Activated CD4-positive, CD25-positive, alpha-beta regulatory T cell treated with anti-CD3 and anti-CD28 coated beads, Interleukin-2, amount 50 U/mL, for 16 hours (primary cell): ENCODE data around the gene ALDH3A1.

Experiments
- DNase-seq: peaks from one replicate; pipeline ENCODE4 v3.0.0-alpha.2; 2020; ENCODE audit warnings: low read depth, low spot score

The ALDH3A1 gene

GRCh38 chr17:19759568-19760549, 11.8 kb upstream of the ALDH3A1 start:
- DNase-seq = no peak

GRCh38 chr17:19757536-19758180, 9.6 kb upstream of the ALDH3A1 start:
- DNase-seq = no peak

- DNase-seq = no peak
Observed at GRCh38 chr17:19756546-19756945, 8.4 kb upstream of the ALDH3A1 start.

GRCh38 chr17:19755821-19756510, 7.9 kb upstream of the ALDH3A1 start:
- DNase-seq = no peak

- DNase-seq = no peak
Observed at GRCh38 chr17:19755392-19755791, 7.3 kb upstream of the ALDH3A1 start.

- no peak for DNase-seq
Observed at GRCh38 chr17:19753661-19754463, 5.8 kb upstream of the ALDH3A1 start.

- no peak for DNase-seq
Observed at GRCh38 chr17:19753051-19753509, 5.0 kb upstream of the ALDH3A1 start.

GRCh38 chr17:19752216-19753050, 4.3 kb upstream of the ALDH3A1 start:
- no peak for DNase-seq

GRCh38 chr17:19750835-19751234, 2.7 kb upstream of the ALDH3A1 start:
- no peak for DNase-seq

- DNase-seq = no peak
Observed at GRCh38 chr17:19750020-19750572, 2.0 kb upstream of the ALDH3A1 start.

GRCh38 chr17:19748807-19749193, 702 bp upstream of the ALDH3A1 start:
- no peak for DNase-seq

GRCh38 chr17:19747159-19747719, 859 bp downstream of the ALDH3A1 start:
- no peak for DNase-seq

- no peak for DNase-seq
Observed at GRCh38 chr17:19746517-19746916, 1.6 kb downstream of the ALDH3A1 start.

- DNase-seq = peak; percentile 52
Observed at GRCh38 chr17:19744922-19745757, 3.0 kb downstream of the ALDH3A1 start.

- DNase-seq = no peak
Observed at GRCh38 chr17:19744492-19744891, 3.6 kb downstream of the ALDH3A1 start.

GRCh38 chr17:19743101-19744100, 4.7 kb downstream of the ALDH3A1 start:
- DNase-seq = no peak

- no peak for DNase-seq
Observed at GRCh38 chr17:19742495-19742894, 5.6 kb downstream of the ALDH3A1 start.
